BLaER1 (cell line): ENCODE measurements around the gene C6orf89.

ENCODE experiments used
- H3K27ac ChIP-seq: shearing (Covaris generic); formaldehyde crosslinking; 2 replicates; pipeline ENCODE4 v1.8.1; 2022
- H3K27me3 ChIP-seq: shearing (Covaris generic); formaldehyde crosslinking; 2 replicates; pipeline ENCODE4 v1.8.1; 2022
- H3K36me3 ChIP-seq: shearing (Covaris generic); formaldehyde crosslinking; 2 replicates; pipeline ENCODE4 v1.8.1; 2022
- H3K4me1 ChIP-seq: shearing (Covaris generic); formaldehyde crosslinking; 2 replicates; pipeline ENCODE4 v1.8.1; 2022
- H3K4me2 ChIP-seq: shearing (Covaris generic); formaldehyde crosslinking; 2 replicates; pipeline ENCODE4 v1.8.1; 2022
- H3K4me3 ChIP-seq: shearing (Covaris generic); formaldehyde crosslinking; 2 replicates; pipeline ENCODE4 v1.8.1; 2022
- H3K9ac ChIP-seq: shearing (Covaris generic); formaldehyde crosslinking; 2 replicates; pipeline ENCODE4 v1.8.1; 2022
- H3K9me3 ChIP-seq: shearing (Covaris generic); formaldehyde crosslinking; 2 replicates; pipeline ENCODE4 v1.8.1; 2022
- H4K20me1 ChIP-seq: shearing (Covaris generic); formaldehyde crosslinking; 2 replicates; pipeline ENCODE4 v1.8.1; 2022
- Cebpa-rat ChIP-seq: shearing (Covaris generic); IDR thresholded peaks from 2 replicates; pipeline ENCODE4 v1.8.1; 2022

Gene C6orf89

DNA sequence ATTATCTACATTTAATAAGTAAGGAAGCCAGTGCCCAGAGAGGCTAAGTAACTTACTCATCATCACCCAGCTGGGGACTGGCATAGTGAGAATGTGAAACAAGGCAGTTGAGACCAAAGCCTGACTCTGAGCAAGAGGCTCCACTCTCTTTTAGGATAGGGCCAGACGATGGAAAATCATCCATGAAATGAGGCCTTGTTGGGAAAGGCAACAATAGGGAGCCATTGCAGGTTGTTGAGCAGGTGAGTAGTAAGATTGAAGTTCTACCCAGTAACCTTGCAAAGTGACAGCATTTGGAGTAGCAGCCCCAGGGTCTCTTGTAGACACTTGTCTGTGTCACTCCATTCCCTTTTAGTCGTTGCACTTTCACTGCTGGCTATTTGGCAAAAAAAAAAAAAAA, 44.0 kb upstream of the C6orf89 start:
- H3K9me3 ChIP-seq = no peaks in the 10 kb centered on the region
- peaks cover 68% of the 10 kb centered on the region for H3K27me3 ChIP-seq
- H3K4me3 ChIP-seq = no peak overlapping the region
- no peak overlapping the region for H3K27ac ChIP-seq
- H3K9ac ChIP-seq = no peak overlapping the region
- TF ChIP-seq Cebpa-rat = no peak
- peaks cover 42% of the 10 kb centered on the region for H4K20me1 ChIP-seq
- peaks cover 19% of the 10 kb centered on the region for H3K4me1 ChIP-seq
- no peaks in the 10 kb centered on the region for H3K36me3 ChIP-seq
- no peak overlapping the region for H3K4me2 ChIP-seq

DNA sequence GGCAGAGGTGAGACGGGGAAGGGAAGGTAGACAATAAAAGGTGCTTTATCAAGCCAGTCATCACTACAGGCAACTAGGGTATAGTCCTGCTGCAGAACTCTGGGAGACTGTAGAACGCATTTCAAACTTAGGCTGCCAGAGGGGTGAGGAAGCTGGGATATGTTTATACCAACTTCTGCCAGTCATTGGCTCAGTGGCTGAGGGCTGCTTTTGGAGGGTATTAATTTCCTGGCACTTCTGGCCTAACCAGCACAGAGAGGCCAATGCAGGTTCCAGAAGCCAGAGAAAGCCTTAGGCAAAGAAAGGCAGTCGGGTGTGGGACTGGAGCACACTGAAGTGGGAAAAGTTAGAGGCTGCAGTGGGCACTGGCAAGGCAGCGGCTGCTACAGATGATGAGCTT, 42.6 kb upstream of the C6orf89 start:
- no peak overlapping the region for H3K27ac ChIP-seq
- no peaks in the 10 kb centered on the region for H3K9me3 ChIP-seq
- H3K4me3 ChIP-seq = no peak overlapping the region
- no peak overlapping the region for H3K4me2 ChIP-seq
- TF ChIP-seq Cebpa-rat = no peak
- H3K36me3 ChIP-seq = no peaks in the 10 kb centered on the region
- peaks cover 32% of the 10 kb centered on the region for H4K20me1 ChIP-seq
- peaks cover 26% of the 10 kb centered on the region for H3K4me1 ChIP-seq
- H3K27me3 ChIP-seq = peaks cover 54% of the 10 kb centered on the region
- no peak overlapping the region for H3K9ac ChIP-seq

DNA sequence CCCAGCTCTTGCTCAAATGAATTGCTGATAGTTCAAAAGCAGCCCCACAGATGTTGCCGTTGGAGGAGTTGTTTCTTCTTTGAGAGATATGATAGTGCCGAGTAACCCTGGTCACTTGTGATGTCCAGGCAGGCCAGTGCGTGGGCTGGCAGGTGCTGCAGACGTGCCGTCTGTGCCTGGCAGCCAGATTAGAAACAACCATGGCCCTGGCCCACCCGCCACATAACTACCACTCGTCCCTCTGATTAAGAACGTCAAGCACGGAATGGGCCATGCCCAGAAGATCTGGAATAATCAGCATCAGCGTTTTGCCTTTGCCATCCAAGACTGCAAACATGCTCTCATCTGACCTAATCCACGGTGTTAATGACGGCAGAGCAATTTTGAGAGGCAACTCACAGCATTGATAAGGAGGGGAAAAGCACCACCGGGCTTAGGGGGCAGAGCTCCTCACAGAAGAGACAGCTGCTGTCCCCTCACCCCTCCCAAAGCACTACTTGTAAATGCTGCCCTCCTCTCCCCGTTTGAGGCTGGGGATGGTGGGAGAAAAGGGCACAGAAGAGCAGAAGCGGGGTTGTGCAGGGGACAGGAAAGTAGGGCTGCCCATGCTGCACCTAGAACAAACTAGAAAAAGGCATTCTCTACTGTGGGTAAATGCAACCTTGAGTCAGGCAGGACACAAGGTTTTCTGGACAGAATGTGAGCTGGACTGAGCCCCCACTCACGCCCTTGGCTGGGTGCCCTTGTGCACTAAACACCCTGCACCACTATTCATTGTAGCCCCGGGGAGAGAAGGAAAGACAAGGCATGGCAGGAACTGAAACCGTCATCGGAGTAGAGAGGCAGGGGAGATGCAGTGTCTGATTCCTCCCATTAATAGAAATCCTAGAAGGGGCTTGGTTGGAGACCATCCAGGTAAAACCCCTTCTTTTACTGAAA, 41.3 kb upstream of the C6orf89 start:
- Histone ChIP-seq H3K9me3 (no peaks in the 10 kb centered on the region), H3K4me3 (no peak overlapping the region), H3K4me2 (no peak overlapping the region), H3K27ac (no peak overlapping the region), H3K36me3 (no peaks in the 10 kb centered on the region), H3K27me3 (peaks cover 40% of the 10 kb centered on the region), H3K9ac (no peak overlapping the region), H3K4me1 (peaks cover 32% of the 10 kb centered on the region), H4K20me1 (peaks cover 21% of the 10 kb centered on the region)
- no peak for TF ChIP-seq Cebpa-rat

- no peak overlapping the region for H3K4me2 ChIP-seq
- H3K36me3 ChIP-seq = no peaks in the 10 kb centered on the region
- H3K9me3 ChIP-seq = no peaks in the 10 kb centered on the region
- H3K27ac ChIP-seq = no peak overlapping the region
- H3K9ac ChIP-seq = no peak overlapping the region
- H3K4me1 ChIP-seq = peaks cover 33% of the 10 kb centered on the region
- peaks cover 33% of the 10 kb centered on the region for H3K27me3 ChIP-seq
- H4K20me1 ChIP-seq = peaks cover 15% of the 10 kb centered on the region
- H3K4me3 ChIP-seq = no peak overlapping the region
- no peak for TF ChIP-seq Cebpa-rat
These were observed 40.5 kb upstream of the C6orf89 start for GRCh38 chr6:36845233-36845632.

DNA sequence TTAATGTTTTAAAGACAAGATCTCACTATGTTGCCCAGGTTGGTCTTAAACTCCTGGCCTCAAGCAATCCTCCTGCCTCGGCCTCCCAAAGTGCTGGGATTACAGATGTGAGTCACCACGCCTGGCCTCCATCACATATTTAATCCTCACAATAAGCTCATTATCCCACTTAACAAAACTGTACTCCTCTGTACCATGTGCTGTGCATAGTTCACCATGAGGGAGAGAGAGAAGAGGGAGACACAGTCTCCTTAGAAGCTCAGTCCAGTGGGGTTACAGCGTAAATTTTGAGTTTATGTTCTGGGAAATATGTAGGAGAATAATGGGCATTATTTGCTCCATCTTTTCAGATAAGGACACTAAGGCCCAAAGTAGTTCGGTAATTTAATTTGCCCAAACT, 38.6 kb upstream of the C6orf89 start:
- peaks cover 45% of the 10 kb centered on the region for H3K4me1 ChIP-seq
- no peak for TF ChIP-seq Cebpa-rat

GRCh38 chr6:36847991-36848390, 37.8 kb upstream of the C6orf89 start:
- Histone ChIP-seq H3K9ac (no peak overlapping the region), H3K27me3 (peaks cover 11% of the 10 kb centered on the region; the same call in 1 of the 2 replicates), H3K27ac (peak overlapping the region; percentile 12; the same call in 1 of the 2 replicates), H3K4me3 (no peak overlapping the region), H3K4me2 (peak overlapping the region; percentile 72), H3K36me3 (peaks cover 4% of the 10 kb centered on the region), H4K20me1 (no peaks in the 10 kb centered on the region; the same call in 1 of the 2 replicates), H3K9me3 (no peaks in the 10 kb centered on the region), H3K4me1 (peaks cover 52% of the 10 kb centered on the region)
- no peak for TF ChIP-seq Cebpa-rat

More for the DNA sequence above, 38.6 kb upstream of the C6orf89 start:
- no peaks in the 10 kb centered on the region for H3K9me3 ChIP-seq
- no peaks in the 10 kb centered on the region for H3K36me3 ChIP-seq
- no peak overlapping the region for H3K27ac ChIP-seq
- no peak overlapping the region for H3K4me3 ChIP-seq
- no peak overlapping the region for H3K9ac ChIP-seq
- peaks cover 14% of the 10 kb centered on the region; the same call in 1 of the 2 replicates for H3K27me3 ChIP-seq
- H4K20me1 ChIP-seq = no peaks in the 10 kb centered on the region; the same call in 1 of the 2 replicates
- no peak overlapping the region for H3K4me2 ChIP-seq

DNA sequence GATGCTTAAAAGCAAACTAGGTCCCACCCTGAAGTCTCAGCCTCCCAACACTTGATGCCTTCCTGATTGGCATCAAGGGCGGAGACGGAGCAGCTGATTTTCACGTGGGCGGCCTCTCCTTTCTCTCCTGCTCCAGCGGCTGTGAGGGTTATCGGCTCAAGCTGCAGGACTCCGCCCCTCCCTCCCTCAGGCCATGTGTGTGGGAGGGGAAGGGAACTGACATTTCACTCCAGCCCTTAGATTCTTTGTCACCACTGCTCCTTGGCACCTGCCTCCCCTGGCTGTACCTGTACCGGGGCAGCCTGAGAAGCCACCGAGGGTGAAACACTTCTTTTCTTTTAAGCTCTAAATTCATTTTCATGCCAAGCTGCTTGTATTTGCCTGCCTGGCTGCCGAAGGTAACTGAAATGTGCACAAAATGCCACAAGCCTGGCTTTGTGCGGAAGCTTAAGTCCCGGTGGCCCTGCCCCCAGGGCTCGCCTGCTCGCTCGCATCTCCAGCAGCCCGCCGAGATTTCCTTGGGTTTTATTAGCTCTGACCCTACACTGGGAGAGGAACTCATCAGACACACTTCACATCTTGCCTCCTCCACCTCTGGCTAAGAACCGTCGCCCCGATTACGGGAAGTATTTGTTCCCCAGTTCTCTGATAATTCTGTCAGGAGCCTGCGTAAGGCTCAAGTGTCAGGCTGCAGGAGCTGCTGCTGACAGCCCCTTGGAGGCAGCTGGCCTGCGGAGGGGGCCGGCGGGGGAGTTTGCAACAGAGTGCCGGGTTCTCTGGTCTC, 36.9 kb upstream of the C6orf89 start:
- Histone ChIP-seq H3K9ac (peak overlapping the region; percentile 13; the same call in 1 of the 2 replicates), H3K36me3 (peaks cover 12% of the 10 kb centered on the region), H3K4me1 (peaks cover 59% of the 10 kb centered on the region), H3K4me2 (peak overlapping the region; percentile 72), H3K9me3 (no peaks in the 10 kb centered on the region), H3K27me3 (0 out of 2 replicates have a peak, but pooled peaks cover 6% of the 10 kb centered on the region), H4K20me1 (no peaks in the 10 kb centered on the region), H3K4me3 (peak overlapping the region; percentile 42), H3K27ac (peak overlapping the region; percentile 12; the same call in 1 of the 2 replicates)
- no peak for TF ChIP-seq Cebpa-rat

- H4K20me1 ChIP-seq = no peaks in the 10 kb centered on the region
- no peaks in the 10 kb centered on the region for H3K27me3 ChIP-seq
- no peak overlapping the region for H3K9ac ChIP-seq
- peaks cover 59% of the 10 kb centered on the region for H3K4me1 ChIP-seq
- no peak overlapping the region for H3K27ac ChIP-seq
- H3K9me3 ChIP-seq = no peaks in the 10 kb centered on the region
- peaks cover 24% of the 10 kb centered on the region for H3K36me3 ChIP-seq
- peak overlapping the region; percentile 72 for H3K4me2 ChIP-seq
- no peak for TF ChIP-seq Cebpa-rat
- no peak overlapping the region for H3K4me3 ChIP-seq
These were observed 35.7 kb upstream of the C6orf89 start for GRCh38 chr6:36850021-36850420.

- H4K20me1 ChIP-seq = no peaks in the 10 kb centered on the region
- H3K27me3 ChIP-seq = no peaks in the 10 kb centered on the region
- H3K4me1 ChIP-seq = peaks cover 59% of the 10 kb centered on the region
- no peak overlapping the region for H3K4me3 ChIP-seq
- H3K27ac ChIP-seq = no peak overlapping the region
- H3K9ac ChIP-seq = no peak overlapping the region
- H3K36me3 ChIP-seq = peaks cover 36% of the 10 kb centered on the region
- TF ChIP-seq Cebpa-rat = no peak
- peak overlapping the region; percentile 72; the same call in 1 of the 2 replicates for H3K4me2 ChIP-seq
- H3K9me3 ChIP-seq = no peaks in the 10 kb centered on the region
These were observed 34.6 kb upstream of the C6orf89 start for GRCh38 chr6:36851149-36851614.

- no peaks in the 10 kb centered on the region for H3K9me3 ChIP-seq
- peaks cover 2% of the 10 kb centered on the region; the same call in 1 of the 2 replicates for H4K20me1 ChIP-seq
- H3K36me3 ChIP-seq = peaks cover 40% of the 10 kb centered on the region
- no peak overlapping the region for H3K27ac ChIP-seq
- peak overlapping the region; percentile 25; the same call in 1 of the 2 replicates for H3K4me2 ChIP-seq
- TF ChIP-seq Cebpa-rat = no peak
- no peak overlapping the region for H3K4me3 ChIP-seq
- H3K4me1 ChIP-seq = peaks cover 59% of the 10 kb centered on the region
- H3K27me3 ChIP-seq = no peaks in the 10 kb centered on the region
- no peak overlapping the region for H3K9ac ChIP-seq
These were observed 34.1 kb upstream of the C6orf89 start for GRCh38 chr6:36851626-36852025.
